Stomach smooth muscle (tissue), 2 donors: Measurements from ENCODE around the gene ALPK3.

Experiments used
- H3K27ac ChIP-seq: one replicate; pipeline ENCODE4 v1.7.0; 2013; ENCODE audit warnings: mild to moderate bottlenecking, low read length, inconsistent platforms
- H3K27me3 ChIP-seq, 2 donors: one replicate each; pipeline ENCODE4 v1.7.0; 2013; ENCODE audit warnings: low read length in 2 of 2; ENCODE audit not compliant: insufficient read depth in 2 of 2, control insufficient read depth in 1 of 2
- H3K36me3 ChIP-seq, 2 donors: one replicate each; pipeline ENCODE4 v1.7.0; 2013; ENCODE audit warnings: low read length in 2 of 2; ENCODE audit not compliant: control insufficient read depth in 2 of 2, insufficient read depth in 2 of 2
- H3K4me1 ChIP-seq: one replicate; pipeline ENCODE4 v1.7.0; 2013; ENCODE audit warnings: low read length; ENCODE audit not compliant: control insufficient read depth, insufficient read depth
- H3K4me3 ChIP-seq, 2 donors: one replicate each; pipeline ENCODE4 v1.7.0; 2013; ENCODE audit warnings: low read length in 2 of 2
- H3K9ac ChIP-seq, 2 donors: one replicate each; pipeline ENCODE4 v1.7.0; 2013; ENCODE audit warnings: low read length in 2 of 2, mild to moderate bottlenecking in 1 of 2
- H3K9me3 ChIP-seq, 2 donors: one replicate each; pipeline ENCODE4 v1.7.0; 2013; ENCODE audit warnings: low read length in 2 of 2; ENCODE audit not compliant: control insufficient read depth in 2 of 2
- donor health status: healthy.
- donor health status: Pancreatic carcinoma.

ALPK3 gene

GRCh38 chr15:84783493-84784251 is 33.5 kb upstream of the ALPK3 start:
- Histone ChIP-seq H3K4me1 (peaks cover 22% of the 10 kb centered on the region), H3K27ac (no peak overlapping the region), H3K4me3 (no peak overlapping the region), H3K36me3 (peaks cover 24 to 33% of the 10 kb centered on the region in 2 donors), H3K27me3 (no peaks in the 10 kb centered on the region), H3K9me3 (no peaks in the 10 kb centered on the region), H3K9ac (no peak overlapping the region)

- H3K27me3 ChIP-seq = no peaks in the 10 kb centered on the region
- no peaks in the 10 kb centered on the region for H3K9me3 ChIP-seq
- H3K9ac ChIP-seq = no peak overlapping the region
- H3K27ac ChIP-seq = no peak overlapping the region
- H3K4me1 ChIP-seq = peaks cover 22% of the 10 kb centered on the region
- peaks cover 24 to 33% of the 10 kb centered on the region in 2 donors for H3K36me3 ChIP-seq
- H3K4me3 ChIP-seq = no peak overlapping the region
These were observed 32.9 kb upstream of the ALPK3 start for GRCh38 chr15:84784262-84784661.

GRCh38 chr15:84785053-84785452 is 32.1 kb upstream of the ALPK3 start:
- no peak overlapping the region for H3K27ac ChIP-seq
- H3K27me3 ChIP-seq = no peaks in the 10 kb centered on the region
- H3K4me3 ChIP-seq = no peak overlapping the region
- no peak overlapping the region for H3K9ac ChIP-seq
- H3K4me1 ChIP-seq = peaks cover 22% of the 10 kb centered on the region
- no peaks in the 10 kb centered on the region for H3K9me3 ChIP-seq
- peaks cover 24 to 33% of the 10 kb centered on the region in 2 donors for H3K36me3 ChIP-seq

DNA sequence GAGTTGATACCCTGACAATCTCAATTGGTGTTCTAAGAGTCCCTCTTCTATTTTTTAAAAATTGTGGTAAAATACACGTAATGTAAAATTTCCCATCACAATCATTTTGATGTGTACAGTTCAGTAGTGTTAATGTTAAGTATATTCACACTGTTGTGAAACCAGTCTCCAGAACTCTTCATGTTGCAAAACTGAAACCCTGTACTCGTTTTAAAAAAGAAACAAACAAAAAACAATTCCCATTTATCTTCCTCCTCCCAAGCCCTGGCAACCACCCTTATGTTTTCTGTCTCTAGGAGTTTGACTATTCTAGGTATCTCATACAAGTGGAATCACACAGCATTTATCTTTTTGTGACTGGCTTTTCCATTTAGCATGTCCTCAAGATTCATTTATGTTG is 28.7 kb upstream of the ALPK3 start:
- no peaks in the 10 kb centered on the region for H3K9me3 ChIP-seq
- H3K9ac ChIP-seq = no peak overlapping the region
- no peak overlapping the region for H3K27ac ChIP-seq
- no peak overlapping the region for H3K4me3 ChIP-seq
- peaks cover 18 to 34% of the 10 kb centered on the region in 2 donors for H3K36me3 ChIP-seq
- H3K4me1 ChIP-seq = peaks cover 25% of the 10 kb centered on the region
- H3K27me3 ChIP-seq = no peaks in the 10 kb centered on the region

DNA sequence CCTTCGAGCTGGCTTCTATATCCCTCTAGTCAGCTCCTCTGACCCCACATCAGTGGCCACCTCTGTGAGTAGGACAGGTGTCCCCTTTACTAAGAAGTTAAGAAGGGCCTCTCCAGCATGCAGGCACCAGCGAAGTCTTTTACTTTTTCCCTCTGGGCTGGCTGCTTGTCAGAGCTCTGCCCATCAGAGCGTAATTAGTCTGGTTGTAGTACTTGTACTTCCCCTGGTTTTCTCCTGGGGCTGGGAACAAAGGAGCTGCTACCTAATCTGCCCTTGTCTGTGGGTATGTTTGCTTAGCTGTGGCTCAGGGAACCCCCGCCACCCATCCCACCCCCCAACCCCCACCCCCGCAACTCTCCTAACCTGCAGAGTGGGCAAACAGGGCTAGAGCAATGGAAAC is 27.4 kb upstream of the ALPK3 start:
- Histone ChIP-seq H3K4me3 (no peak overlapping the region), H3K36me3 (peaks cover 5 to 27% of the 10 kb centered on the region in 2 donors), H3K27ac (no peak overlapping the region), H3K9ac (no peak overlapping the region), H3K27me3 (no peaks in the 10 kb centered on the region), H3K9me3 (no peaks in the 10 kb centered on the region), H3K4me1 (peaks cover 25% of the 10 kb centered on the region)

GRCh38 chr15:84790676-84791075 is 26.5 kb upstream of the ALPK3 start:
- Histone ChIP-seq H3K9ac (no peak overlapping the region), H3K27me3 (no peaks in the 10 kb centered on the region), H3K4me3 (no peak overlapping the region), H3K4me1 (peaks cover 18% of the 10 kb centered on the region), H3K9me3 (no peaks in the 10 kb centered on the region), H3K27ac (no peak overlapping the region), H3K36me3 (peaks cover 7 to 23% of the 10 kb centered on the region in 2 donors)

DNA sequence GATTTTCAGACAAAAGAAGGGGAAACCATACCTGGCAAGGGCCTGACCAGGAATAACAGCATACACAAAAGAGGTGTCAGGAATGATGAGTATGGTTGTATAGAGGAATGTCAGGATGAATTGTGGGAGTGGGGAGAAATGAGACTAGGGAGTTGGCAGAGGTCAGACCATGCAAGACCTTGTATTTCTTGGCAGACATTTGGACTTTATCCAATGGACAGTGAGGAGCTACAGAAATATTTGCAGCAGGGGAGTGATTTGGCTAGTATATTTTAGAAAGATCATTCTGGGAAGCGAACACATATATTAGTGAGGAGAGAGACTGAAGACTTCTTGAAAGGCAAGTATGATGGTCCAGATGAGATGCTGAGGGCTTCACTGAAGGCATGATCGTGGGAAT is 25.4 kb upstream of the ALPK3 start:
- H3K36me3 ChIP-seq = peaks cover 7 to 21% of the 10 kb centered on the region in 2 donors

DNA sequence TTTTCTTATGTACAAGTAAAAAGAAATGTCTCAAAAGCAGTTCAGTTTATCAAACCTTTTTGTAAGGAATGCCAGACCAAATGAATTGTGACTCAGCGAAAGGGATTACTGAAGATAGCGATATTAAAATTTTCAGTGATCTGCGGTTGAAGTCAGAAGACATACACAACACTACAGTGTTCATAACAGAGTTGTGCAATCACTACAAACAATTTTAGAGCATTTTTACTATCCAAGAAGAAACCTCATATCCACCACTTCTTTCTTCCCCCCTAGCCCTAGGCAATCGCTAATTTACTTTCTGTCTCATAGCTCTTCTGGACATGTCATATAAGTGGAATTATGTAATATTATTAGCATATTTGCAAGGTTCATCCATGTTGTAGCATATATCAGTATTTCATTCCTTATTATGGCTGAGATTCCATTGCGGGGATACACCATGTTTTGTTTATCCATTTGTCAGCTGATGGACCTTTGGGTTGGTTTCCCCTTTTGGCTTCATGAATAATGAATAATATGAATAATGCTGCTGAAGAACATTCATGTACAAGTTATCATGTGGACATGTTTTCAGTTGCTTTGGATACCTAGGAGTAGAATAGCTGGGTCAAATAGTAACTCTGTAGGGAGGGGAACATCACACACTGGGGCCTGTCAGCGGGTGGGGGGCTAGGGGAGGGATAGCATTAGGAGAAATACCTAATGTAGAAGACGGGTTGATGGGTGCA is 23.6 kb upstream of the ALPK3 start:
- Histone ChIP-seq H3K9me3 (no peaks in the 10 kb centered on the region), H3K36me3 (peaks cover 18 to 32% of the 10 kb centered on the region in 2 donors), H3K4me3 (no peak overlapping the region), H3K4me1 (peaks cover 3% of the 10 kb centered on the region), H3K27me3 (no peaks in the 10 kb centered on the region), H3K9ac (no peak overlapping the region), H3K27ac (no peak overlapping the region)

More for the DNA sequence above, 25.4 kb upstream of the ALPK3 start:
- H3K9ac ChIP-seq = no peak overlapping the region
- H3K4me1 ChIP-seq = peaks cover 14% of the 10 kb centered on the region
- no peak overlapping the region for H3K4me3 ChIP-seq
- H3K27me3 ChIP-seq = no peaks in the 10 kb centered on the region
- H3K9me3 ChIP-seq = no peaks in the 10 kb centered on the region
- no peak overlapping the region for H3K27ac ChIP-seq

DNA sequence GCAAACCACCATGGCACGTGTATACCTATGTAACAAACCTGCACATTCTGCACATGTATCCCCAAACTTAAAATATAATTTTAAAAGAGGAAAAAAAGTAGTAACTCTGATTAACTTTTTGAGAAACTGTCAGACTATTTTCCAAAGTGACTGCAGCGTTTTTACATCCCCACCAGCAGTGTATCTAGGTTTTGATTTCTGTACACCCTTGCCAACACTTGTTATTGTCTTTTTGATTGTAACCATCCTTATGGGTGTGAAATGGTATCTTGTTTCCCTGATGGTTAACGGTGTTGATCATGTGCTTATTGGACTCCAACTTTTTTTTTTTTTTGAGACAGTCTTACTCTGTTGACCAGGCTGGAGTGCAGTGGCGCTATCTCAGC is 23.0 kb upstream of the ALPK3 start:
- peaks cover 23 to 37% of the 10 kb centered on the region in 2 donors for H3K36me3 ChIP-seq

GRCh38 chr15:84795186-84795585 is 22.0 kb upstream of the ALPK3 start:
- Histone ChIP-seq H3K27ac (no peak overlapping the region), H3K36me3 (peaks cover 33 to 46% of the 10 kb centered on the region in 2 donors), H3K9ac (no peak overlapping the region), H3K4me3 (no peak overlapping the region), H3K27me3 (no peaks in the 10 kb centered on the region), H3K9me3 (no peaks in the 10 kb centered on the region), H3K4me1 (peaks cover 3% of the 10 kb centered on the region)

More for the DNA sequence above, 23.0 kb upstream of the ALPK3 start:
- Histone ChIP-seq H3K4me3 (no peak overlapping the region), H3K9ac (no peak overlapping the region), H3K9me3 (no peaks in the 10 kb centered on the region), H3K27ac (no peak overlapping the region), H3K4me1 (peaks cover 3% of the 10 kb centered on the region), H3K27me3 (no peaks in the 10 kb centered on the region)

GRCh38 chr15:84797212-84797611 is 19.9 kb upstream of the ALPK3 start:
- no peak overlapping the region for H3K27ac ChIP-seq
- H3K27me3 ChIP-seq = no peaks in the 10 kb centered on the region
- no peaks in the 10 kb centered on the region for H3K4me1 ChIP-seq
- no peaks in the 10 kb centered on the region for H3K9me3 ChIP-seq
- peaks cover 42 to 50% of the 10 kb centered on the region in 2 donors for H3K36me3 ChIP-seq
- no peak overlapping the region for H3K4me3 ChIP-seq
- no peak overlapping the region for H3K9ac ChIP-seq
